MM.1S (cell line): ENCODE results near the gene FIBCD1.

Experiments
- CTCF ChIP-seq: fragments of 300-600 bp; sonication (generic); IDR thresholded peaks from 2 replicates; pipeline ENCODE4 v1.5.1; 2016; ENCODE audit warnings: antibody characterized with exemption, low read length, mixed read lengths
- EZH2 ChIP-seq: fragments of 300-600 bp; sonication (generic); optimal IDR thresholded peaks from 2 replicates; pipeline ENCODE3; 2017; ENCODE audit warnings: low read depth, mild to moderate bottlenecking, antibody characterized with exemption, low read length, mixed read lengths
- EZH2phosphoT487 ChIP-seq: fragments of 300-600 bp; sonication (generic); IDR thresholded peaks from 2 replicates; pipeline ENCODE4 v1.6.1; 2018; ENCODE audit warnings: antibody characterized with exemption, low read length

DNA sequence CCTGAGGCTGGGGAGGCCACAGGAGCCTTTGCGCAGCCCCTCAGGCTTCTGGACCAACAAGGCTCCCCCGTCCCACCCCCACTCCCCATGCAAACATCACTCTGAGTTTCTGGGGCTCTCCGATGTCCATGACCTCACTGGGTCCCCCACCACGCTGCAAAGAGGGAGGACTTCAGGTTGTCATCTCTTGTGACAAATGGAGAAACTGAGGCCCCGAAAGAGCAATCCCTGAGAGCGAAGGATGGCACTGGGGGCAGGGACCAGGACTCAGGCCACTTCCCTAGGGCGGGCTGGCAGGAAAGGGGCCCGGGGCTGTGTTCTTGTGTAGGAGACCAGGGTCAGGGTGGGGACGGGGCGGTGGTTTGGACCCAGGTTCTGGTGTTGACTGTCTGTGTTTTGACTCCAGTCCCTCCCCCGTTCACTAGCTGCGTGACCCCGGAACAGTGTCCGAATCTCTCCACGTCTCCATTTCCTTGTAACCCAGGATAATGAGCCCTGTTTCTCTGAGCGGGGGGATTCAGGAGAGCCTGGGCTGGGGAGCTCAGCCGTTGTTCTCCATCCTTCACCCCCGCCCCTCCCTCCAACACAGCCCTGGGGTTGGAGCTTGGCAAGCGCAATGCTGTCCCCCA is 13.9 kb downstream of the FIBCD1 start:
- TF ChIP-seq CTCF (no peak), EZH2 (no peak), EZH2phosphoT487 (no peak)
